ENCODE measurements around the gene FLOT1. TPM values are rescaled to one million over a fixed set of nuclear protein-coding genes. Genes with fewer than 3 reads are reported as not detected.
A peak's percentile ranks its signal among the peaks of the same experiment; 100 is the strongest.

FLOT1 gene
- total and polyA plus RNA-seq, 4 donors: 69.4 to 215 (median 157) TPM

GRCh38 chr6:30682143-30683117, 60.1 kb downstream of the FLOT1 start:
- Histone ChIP-seq H3K27me3 (ENCODE audit: control insufficient read depth, insufficient read depth, low read length) (no peaks in the 10 kb centered on the region), H3K4me1 (ENCODE audit: control insufficient read depth, insufficient read depth, low read length) (peaks cover 59% of the 10 kb centered on the region), H3K36me3 (ENCODE audit: control insufficient read depth, insufficient read depth, low read length) (peaks cover 32% of the 10 kb centered on the region), H3K4me3 (ENCODE audit: low read depth, low read length) (peak overlapping the region; percentile 99), H3K27ac (ENCODE audit: low read depth, low read length) (peak overlapping the region; percentile 88), H3K9me3 (ENCODE audit: control insufficient read depth, insufficient read depth, low read length) (no peaks in the 10 kb centered on the region)
- 16% methylated on average over 4 of the region's 11 CpGs for WGBS (ENCODE audit: insufficient coverage)
- DNase-seq (ENCODE audit: low read depth in 4 of 6, low spot score in 6 of 6): peak in 1 of 6 donors; percentile 53

GRCh38 chr6:30681766-30682142, 60.7 kb downstream of the FLOT1 start:
- Histone ChIP-seq H3K36me3 (ENCODE audit: control insufficient read depth, insufficient read depth, low read length) (peaks cover 38% of the 10 kb centered on the region), H3K27ac (ENCODE audit: low read depth, low read length) (peak overlapping the region; percentile 88)

GRCh38 chr6:30679765-30680535, 62.5 kb downstream of the FLOT1 start:
- WGBS (ENCODE audit: insufficient coverage): 74% methylated on average over 5 of the region's 7 CpGs
- no peak for DNase-seq (ENCODE audit: low read depth in 4 of 6, low spot score in 6 of 6)
- H3K36me3 ChIP-seq (ENCODE audit: control insufficient read depth, insufficient read depth, low read length): peaks cover 37% of the 10 kb centered on the region
- no peaks in the 10 kb centered on the region for H3K9me3 ChIP-seq (ENCODE audit: control insufficient read depth, insufficient read depth, low read length)
- H3K27ac ChIP-seq (ENCODE audit: low read depth, low read length): no peak overlapping the region
- no peaks in the 10 kb centered on the region for H3K27me3 ChIP-seq (ENCODE audit: control insufficient read depth, insufficient read depth, low read length)
- peaks cover 42% of the 10 kb centered on the region for H3K4me1 ChIP-seq (ENCODE audit: control insufficient read depth, insufficient read depth, low read length)
- H3K4me3 ChIP-seq (ENCODE audit: low read depth, low read length): no peak overlapping the region

More at GRCh38 chr6:30681766-30682142, 60.7 kb downstream of the FLOT1 start:
- H3K4me1 ChIP-seq (ENCODE audit: control insufficient read depth, insufficient read depth, low read length): peaks cover 57% of the 10 kb centered on the region
- peak overlapping the region; percentile 16 for H3K4me3 ChIP-seq (ENCODE audit: low read depth, low read length)
- H3K27me3 ChIP-seq (ENCODE audit: control insufficient read depth, insufficient read depth, low read length): no peaks in the 10 kb centered on the region
- WGBS (ENCODE audit: insufficient coverage): 76% methylated on average over 3 of the region's 4 CpGs
- H3K9me3 ChIP-seq (ENCODE audit: control insufficient read depth, insufficient read depth, low read length): no peaks in the 10 kb centered on the region
- DNase-seq (ENCODE audit: low read depth in 4 of 6, low spot score in 6 of 6): no peak

- WGBS (ENCODE audit: insufficient coverage): 11% methylated on average over 17 of the region's 31 CpGs
- H3K27me3 ChIP-seq (ENCODE audit: control insufficient read depth, insufficient read depth, low read length): no peaks in the 10 kb centered on the region
- H3K36me3 ChIP-seq (ENCODE audit: control insufficient read depth, insufficient read depth, low read length): peaks cover 37% of the 10 kb centered on the region
- H3K27ac ChIP-seq (ENCODE audit: low read depth, low read length): no peak overlapping the region
- no peaks in the 10 kb centered on the region for H3K9me3 ChIP-seq (ENCODE audit: control insufficient read depth, insufficient read depth, low read length)
- peaks cover 34% of the 10 kb centered on the region for H3K4me1 ChIP-seq (ENCODE audit: control insufficient read depth, insufficient read depth, low read length)
- no peak overlapping the region for H3K4me3 ChIP-seq (ENCODE audit: low read depth, low read length)
- peak in 5 of 6 donors; percentile 27 to 86 (median 54) for DNase-seq (ENCODE audit: low read depth in 4 of 6, low spot score in 6 of 6)
Measured at GRCh38 chr6:30678964-30679726, 63.3 kb downstream of the FLOT1 start.

Small RNA genes lying within 50 kb of the gene (small RNA-seq; reads per million reads assigned to genes)
- gene RF00019 (ENCODE audit: low replicate concordance) (not detected), gene RN7SL353P (ENCODE audit: low replicate concordance) (not detected)

Other genes with a start within 250 kb of the FLOT1 start
- gene GNL1, start 186.2 kb downstream of the FLOT1 start, total RNA-seq: 10 to 100 TPM; 40.3 to 72.0 TPM
- 10 to 100 TPM; 82.7 to 97.1 TPM for gene GNL1, start 186.2 kb downstream of the FLOT1 start, polyA plus RNA-seq (ENCODE audit: insufficient read length in 2 of 2)
- gene PRR3, start 185.4 kb downstream of the FLOT1 start, total RNA-seq: 10 to 100 TPM in 1 of 2 donors, 1 to 10 TPM in 1; 8.3 to 20.5 TPM
- 10 to 100 TPM; 39.1 to 46.0 TPM for gene PRR3, start 185.4 kb downstream of the FLOT1 start, polyA plus RNA-seq (ENCODE audit: insufficient read length in 2 of 2)
- 10 to 100 TPM; 26.4 to 41.0 TPM for gene ABCF1, start 171.2 kb downstream of the FLOT1 start, total RNA-seq
- gene ABCF1, start 171.2 kb downstream of the FLOT1 start, polyA plus RNA-seq (ENCODE audit: insufficient read length in 2 of 2): 10 to 100 TPM; 59.5 to 60.6 TPM
- gene PPP1R10, start 125.4 kb downstream of the FLOT1 start, total RNA-seq: 10 to 100 TPM; 26.0 to 56.9 TPM
- 10 to 100 TPM; 45.2 to 46.6 TPM for gene PPP1R10, start 125.4 kb downstream of the FLOT1 start, polyA plus RNA-seq (ENCODE audit: insufficient read length in 2 of 2)
- 10 to 100 TPM; 40.5 to 61.9 TPM for gene MRPS18B, start 124.8 kb downstream of the FLOT1 start, total RNA-seq
- 10 to 100 TPM; 45.4 to 46.1 TPM for gene MRPS18B, start 124.8 kb downstream of the FLOT1 start, polyA plus RNA-seq (ENCODE audit: insufficient read length in 2 of 2)
- 10 to 100 TPM; 18.7 to 27.2 TPM for gene ATAT1, start 115.8 kb downstream of the FLOT1 start, total RNA-seq
- 100 to 1,000 TPM; 175 to 184 TPM for gene ATAT1, start 115.8 kb downstream of the FLOT1 start, polyA plus RNA-seq (ENCODE audit: insufficient read length in 2 of 2)
- gene C6orf136, start 95.6 kb downstream of the FLOT1 start, total RNA-seq: 10 to 100 TPM in 1 of 2 donors, 1 to 10 TPM in 1; 8.5 to 11.8 TPM
- 10 to 100 TPM; 35.5 to 51.1 TPM for gene C6orf136, start 95.6 kb downstream of the FLOT1 start, polyA plus RNA-seq (ENCODE audit: insufficient read length in 2 of 2)
- gene DHX16, start 69.7 kb downstream of the FLOT1 start, total RNA-seq: 10 to 100 TPM; 17.9 to 29.7 TPM
- 10 to 100 TPM; 30.9 to 35.2 TPM for gene DHX16, start 69.7 kb downstream of the FLOT1 start, polyA plus RNA-seq (ENCODE audit: insufficient read length in 2 of 2)
- 10 to 100 TPM; 14.5 to 28.9 TPM for gene PPP1R18, start 56.0 kb downstream of the FLOT1 start, total RNA-seq
- gene PPP1R18, start 56.0 kb downstream of the FLOT1 start, polyA plus RNA-seq (ENCODE audit: insufficient read length in 2 of 2): 10 to 100 TPM; 46.7 to 49.3 TPM
- 1 to 10 TPM; 1.9 to 7.3 TPM for gene NRM, start 51.7 kb downstream of the FLOT1 start, total RNA-seq
- gene NRM, start 51.7 kb downstream of the FLOT1 start, polyA plus RNA-seq (ENCODE audit: insufficient read length in 2 of 2): 10 to 100 TPM; 19.8 to 23.6 TPM
- 10 to 100 TPM; 13.8 to 16.8 TPM for gene MDC1, start 25.4 kb downstream of the FLOT1 start, total RNA-seq
- gene MDC1, start 25.4 kb downstream of the FLOT1 start, polyA plus RNA-seq (ENCODE audit: insufficient read length in 2 of 2): 10 to 100 TPM; 35.1 to 40.3 TPM
- 100 to 1,000 TPM; 483 to 700 TPM for gene TUBB, start 22.3 kb downstream of the FLOT1 start, total RNA-seq
- gene TUBB, start 22.3 kb downstream of the FLOT1 start, polyA plus RNA-seq (ENCODE audit: insufficient read length in 2 of 2): 1,000 to 10,000 TPM; 1,177 to 1,220 TPM
- 10 to 100 TPM in 1 of 2 donors, 1 to 10 TPM in 1; 6.8 to 23.9 TPM for gene IER3, start 1.9 kb upstream of the FLOT1 start, total RNA-seq
- 10 to 100 TPM in 1 of 2 donors, 1 to 10 TPM in 1; 9.0 to 11.1 TPM for gene IER3, start 1.9 kb upstream of the FLOT1 start, polyA plus RNA-seq (ENCODE audit: insufficient read length in 2 of 2)
- gene DDR1, start 141.8 kb upstream of the FLOT1 start, total RNA-seq: 100 to 1,000 TPM; 143 to 146 TPM
- 100 to 1,000 TPM; 426 to 452 TPM for gene DDR1, start 141.8 kb upstream of the FLOT1 start, polyA plus RNA-seq (ENCODE audit: insufficient read length in 2 of 2)
- gene GTF2H4, start 165.5 kb upstream of the FLOT1 start, total RNA-seq: 10 to 100 TPM; 20.6 to 28.1 TPM
- gene GTF2H4, start 165.5 kb upstream of the FLOT1 start, polyA plus RNA-seq (ENCODE audit: insufficient read length in 2 of 2): 10 to 100 TPM; 42.0 to 48.4 TPM
- gene VARS2, start 171.6 kb upstream of the FLOT1 start, total RNA-seq: 10 to 100 TPM; 20.3 to 48.5 TPM
- 100 to 1,000 TPM in 1 of 2 donors, 10 to 100 TPM in 1; 93.0 to 117 TPM for gene VARS2, start 171.6 kb upstream of the FLOT1 start, polyA plus RNA-seq (ENCODE audit: insufficient read length in 2 of 2)
- not detected for gene SFTA2, start 189.5 kb upstream of the FLOT1 start, total RNA-seq
- under 1 TPM in 1 of 2 donors, not detected in 1; 0.53 TPM for gene SFTA2, start 189.5 kb upstream of the FLOT1 start, polyA plus RNA-seq (ENCODE audit: insufficient read length in 2 of 2)
- gene MUCL3, start 198.3 kb upstream of the FLOT1 start, total RNA-seq: not detected
- gene MUCL3, start 198.3 kb upstream of the FLOT1 start, polyA plus RNA-seq (ENCODE audit: insufficient read length in 2 of 2): under 1 TPM in 1 of 2 donors, not detected in 1; 0.06 TPM
- not detected for gene MUC21, start 241.0 kb upstream of the FLOT1 start, total RNA-seq
- under 1 TPM in 1 of 2 donors, not detected in 1; 0.08 TPM for gene MUC21, start 241.0 kb upstream of the FLOT1 start, polyA plus RNA-seq (ENCODE audit: insufficient read length in 2 of 2)

Measured in spinal cord (tissue), 10 donors.